DOHH2 (cell line): ENCODE results near the gene FTSJ1.

Experiments used
- H3F3A ChIP-seq: fragments of 200-600 bp; sonication (generic), shearing (Covaris generic); 2 replicates; pipeline ENCODE4 v1.6.0; 2016; ENCODE audit warnings: antibody characterized with exemption, mild to moderate bottlenecking; ENCODE audit not compliant: control insufficient read depth, insufficient read depth
- H3K27ac ChIP-seq: fragments of 200-600 bp; sonication (generic); 2 replicates; pipeline ENCODE4 v1.5.1; 2014; ENCODE audit warnings: low read depth, mild to moderate bottlenecking, low read length, moderate library complexity
- H3K27me3 ChIP-seq: fragments of 200-600 bp; sonication (generic); 2 replicates; pipeline ENCODE4 v1.6.1; 2014; ENCODE audit warnings: mild to moderate bottlenecking, low read length, mixed read lengths; ENCODE audit not compliant: control insufficient read depth
- H3K36me3 ChIP-seq: fragments of 200-600 bp; sonication (generic); 2 replicates; pipeline ENCODE4 v1.6.1; 2014; ENCODE audit warnings: mild to moderate bottlenecking, low read length, moderate library complexity, mixed read lengths; ENCODE audit not compliant: control insufficient read depth
- H3K4me1 ChIP-seq: fragments of 200-600 bp; sonication (generic); 2 replicates; pipeline ENCODE4 v1.6.1; 2014; ENCODE audit warnings: mild to moderate bottlenecking, low read length, mixed read lengths; ENCODE audit not compliant: control insufficient read depth
- H3K4me2 ChIP-seq: fragments of 200-600 bp; sonication (generic); 2 replicates; pipeline ENCODE4 v1.6.0; 2014; ENCODE audit warnings: mild to moderate bottlenecking, low read length, moderate library complexity
- H3K4me3 ChIP-seq: fragments of 200-600 bp; sonication (generic); 2 replicates; pipeline ENCODE4 v1.5.1; 2014; ENCODE audit warnings: mild to moderate bottlenecking, low read length, mixed read lengths
- H3K79me2 ChIP-seq: fragments of 200-600 bp; sonication (generic); 2 replicates; pipeline ENCODE4 v1.6.1; 2014; ENCODE audit warnings: mild to moderate bottlenecking, low read length, mixed read lengths; ENCODE audit not compliant: control insufficient read depth
- H3K9me2 ChIP-seq: fragments of 200-600 bp; sonication (generic); replicated peaks from 2 replicates; pipeline ENCODE4 v1.6.1; 2014; ENCODE audit warnings: mild to moderate bottlenecking, low read length, mixed read lengths; ENCODE audit not compliant: control insufficient read depth
- H3K9me3 ChIP-seq: fragments of 200-600 bp; sonication (generic); 2 replicates; pipeline ENCODE4 v1.6.1; 2014; ENCODE audit warnings: antibody characterized with exemption, low read length, mixed read lengths; ENCODE audit not compliant: control insufficient read depth, insufficient read depth
- H4K20me1 ChIP-seq: fragments of 200-600 bp; sonication (generic); 2 replicates; pipeline ENCODE4 v1.6.0; 2014; ENCODE audit warnings: low read depth, mild to moderate bottlenecking, antibody characterized with exemption, low read length, moderate library complexity; ENCODE audit not compliant: control insufficient read depth, insufficient read depth
- EZH2phosphoT487 ChIP-seq: fragments of 200-600 bp; sonication (generic); IDR thresholded peaks from 2 replicates; pipeline ENCODE4 v1.6.1; 2017; ENCODE audit warnings: borderline replicate concordance, mild to moderate bottlenecking, antibody characterized with exemption, low read length, moderate library complexity, mixed read lengths
- TF ChIP-seq, protein P1 (sequence below): fragments of 200-600 bp; sonication (generic); IDR thresholded peaks from one replicate; pipeline ENCODE4 v1.5.1; 2014; ENCODE audit warnings: antibody characterized with exemption, mild to moderate bottlenecking, low read depth, low read length; ENCODE audit not compliant: poor library complexity, severe bottlenecking

Gene FTSJ1

DNA sequence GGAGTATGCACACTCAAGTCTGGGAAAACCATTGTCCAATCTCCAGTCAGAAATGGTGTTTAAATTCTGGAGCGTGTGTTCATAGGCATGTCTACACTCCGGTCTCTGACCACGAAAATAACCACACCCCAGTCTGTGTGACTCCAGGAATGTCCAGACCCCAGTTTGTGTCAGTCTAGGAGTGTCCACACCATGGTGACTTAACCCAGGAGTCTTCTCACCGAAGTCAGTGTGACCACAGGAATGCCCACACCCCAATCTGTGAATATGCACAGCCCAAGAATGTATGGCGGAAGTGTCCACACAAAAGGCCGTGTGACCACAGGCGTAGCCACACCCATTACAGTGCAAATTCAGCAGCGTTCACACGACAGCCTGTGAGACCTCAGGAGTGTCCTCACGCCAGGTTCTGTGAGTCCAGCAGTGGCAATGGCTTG lies 11.4 kb downstream of the FTSJ1 start:
- H4K20me1 ChIP-seq, result no peaks in the 10 kb centered on the region
- H3K4me3 ChIP-seq, result no peak overlapping the region
- no peak overlapping the region for H3K4me2 ChIP-seq
- H3K4me1 ChIP-seq, result no peaks in the 10 kb centered on the region
- no peak overlapping the region for H3K27ac ChIP-seq
- H3K9me2 ChIP-seq, result no peaks in the 10 kb centered on the region
- no peaks in the 10 kb centered on the region for H3K9me3 ChIP-seq
- peaks cover 16% of the 10 kb centered on the region for H3K36me3 ChIP-seq
- no peaks in the 10 kb centered on the region for H3F3A ChIP-seq
- no peaks in the 10 kb centered on the region for H3K27me3 ChIP-seq
- TF ChIP-seq, protein P1, sequence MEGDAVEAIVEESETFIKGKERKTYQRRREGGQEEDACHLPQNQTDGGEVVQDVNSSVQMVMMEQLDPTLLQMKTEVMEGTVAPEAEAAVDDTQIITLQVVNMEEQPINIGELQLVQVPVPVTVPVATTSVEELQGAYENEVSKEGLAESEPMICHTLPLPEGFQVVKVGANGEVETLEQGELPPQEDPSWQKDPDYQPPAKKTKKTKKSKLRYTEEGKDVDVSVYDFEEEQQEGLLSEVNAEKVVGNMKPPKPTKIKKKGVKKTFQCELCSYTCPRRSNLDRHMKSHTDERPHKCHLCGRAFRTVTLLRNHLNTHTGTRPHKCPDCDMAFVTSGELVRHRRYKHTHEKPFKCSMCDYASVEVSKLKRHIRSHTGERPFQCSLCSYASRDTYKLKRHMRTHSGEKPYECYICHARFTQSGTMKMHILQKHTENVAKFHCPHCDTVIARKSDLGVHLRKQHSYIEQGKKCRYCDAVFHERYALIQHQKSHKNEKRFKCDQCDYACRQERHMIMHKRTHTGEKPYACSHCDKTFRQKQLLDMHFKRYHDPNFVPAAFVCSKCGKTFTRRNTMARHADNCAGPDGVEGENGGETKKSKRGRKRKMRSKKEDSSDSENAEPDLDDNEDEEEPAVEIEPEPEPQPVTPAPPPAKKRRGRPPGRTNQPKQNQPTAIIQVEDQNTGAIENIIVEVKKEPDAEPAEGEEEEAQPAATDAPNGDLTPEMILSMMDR, result no peak
- TF ChIP-seq EZH2phosphoT487, result no peak
- no peaks in the 10 kb centered on the region for H3K79me2 ChIP-seq

DNA sequence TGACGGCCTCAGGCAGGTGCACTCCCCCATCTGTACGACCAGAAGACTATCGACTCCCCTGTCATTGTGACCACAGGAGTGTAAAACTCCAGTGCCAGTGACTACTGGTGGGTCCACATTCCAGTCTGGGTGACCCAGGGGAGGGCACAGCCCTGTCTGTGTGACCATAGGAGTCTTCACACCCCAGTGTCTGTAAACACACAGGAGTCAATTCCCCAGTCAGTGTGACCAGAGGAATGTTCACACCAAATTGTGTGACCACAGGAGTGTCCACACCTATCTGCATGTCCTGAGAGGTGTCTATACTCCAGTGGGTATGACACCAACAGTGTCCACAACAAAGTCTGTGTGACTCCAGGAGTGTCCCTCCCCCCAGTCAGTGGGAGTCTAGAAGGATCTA lies 12.0 kb downstream of the FTSJ1 start:
- no peak overlapping the region for H3K27ac ChIP-seq
- no peak overlapping the region for H3K4me3 ChIP-seq
- H3K9me3 ChIP-seq, result no peaks in the 10 kb centered on the region
- no peaks in the 10 kb centered on the region for H4K20me1 ChIP-seq
- no peaks in the 10 kb centered on the region for H3K4me1 ChIP-seq
- H3K36me3 ChIP-seq, result peaks cover 13% of the 10 kb centered on the region
- no peaks in the 10 kb centered on the region for H3K9me2 ChIP-seq
- no peaks in the 10 kb centered on the region for H3K27me3 ChIP-seq
- no peak overlapping the region for H3K4me2 ChIP-seq
- no peak for TF ChIP-seq EZH2phosphoT487
- TF ChIP-seq, protein P1, result no peak
- H3K79me2 ChIP-seq, result no peaks in the 10 kb centered on the region
- H3F3A ChIP-seq, result no peaks in the 10 kb centered on the region

DNA sequence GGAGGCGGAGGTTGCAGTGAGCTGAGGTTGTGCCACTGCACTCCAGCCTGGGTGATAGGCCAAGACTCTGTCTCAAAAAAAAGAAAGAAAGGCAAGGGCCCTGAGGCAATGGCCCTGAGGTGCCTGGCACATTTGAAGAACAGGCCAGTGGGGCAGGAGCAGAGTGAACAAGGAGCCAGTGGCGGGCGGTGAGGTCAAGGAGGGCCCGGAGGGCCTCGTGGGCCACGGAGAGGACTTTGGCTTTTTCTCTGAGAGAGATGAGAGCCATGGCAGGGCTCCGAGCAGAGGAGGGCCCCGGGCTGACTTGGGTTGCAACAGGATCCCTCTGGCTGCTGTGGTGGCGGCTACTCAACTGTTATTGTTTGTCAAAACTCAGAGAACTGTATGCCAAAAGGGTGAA lies 13.3 kb downstream of the FTSJ1 start:
- Histone ChIP-seq H3F3A (no peaks in the 10 kb centered on the region), H3K4me3 (no peak overlapping the region), H3K27ac (no peak overlapping the region), H3K9me2 (no peaks in the 10 kb centered on the region), H4K20me1 (no peaks in the 10 kb centered on the region), H3K27me3 (no peaks in the 10 kb centered on the region), H3K4me1 (no peaks in the 10 kb centered on the region), H3K36me3 (peaks cover 7% of the 10 kb centered on the region; the same call in 1 of the 2 replicates), H3K9me3 (no peaks in the 10 kb centered on the region), H3K79me2 (no peaks in the 10 kb centered on the region), H3K4me2 (no peak overlapping the region)
- no peak for TF ChIP-seq EZH2phosphoT487
- TF ChIP-seq, protein P1, result no peak

DNA sequence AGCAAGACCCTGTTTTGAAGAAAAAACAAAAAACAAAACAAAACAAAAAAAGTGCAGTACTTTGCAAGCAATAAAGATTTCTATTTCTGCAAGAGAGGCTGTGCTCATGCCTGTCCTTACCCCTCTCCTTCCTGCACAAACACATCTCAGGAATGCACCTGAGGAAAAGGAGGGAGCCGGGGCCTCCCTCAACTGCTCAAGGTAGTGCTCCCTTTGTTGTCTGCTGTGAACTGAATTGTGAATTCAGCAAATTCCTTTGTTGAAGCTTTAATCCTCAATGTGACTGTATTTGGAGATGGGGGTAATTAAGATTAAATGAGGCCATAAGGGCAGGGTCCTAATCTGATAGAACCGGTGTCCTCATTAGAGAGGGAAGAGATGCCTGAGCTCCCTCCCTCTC lies 13.9 kb downstream of the FTSJ1 start:
- peaks cover 7% of the 10 kb centered on the region; the same call in 1 of the 2 replicates for H3K36me3 ChIP-seq
- H3K27me3 ChIP-seq, result no peaks in the 10 kb centered on the region
- TF ChIP-seq EZH2phosphoT487, result no peak
- TF ChIP-seq, protein P1, result no peak
- no peaks in the 10 kb centered on the region for H3K9me2 ChIP-seq
- H3K9me3 ChIP-seq, result no peaks in the 10 kb centered on the region
- no peaks in the 10 kb centered on the region for H3K79me2 ChIP-seq
- H3K4me3 ChIP-seq, result no peak overlapping the region
- H4K20me1 ChIP-seq, result no peaks in the 10 kb centered on the region
- H3K4me2 ChIP-seq, result no peak overlapping the region
- H3K4me1 ChIP-seq, result no peaks in the 10 kb centered on the region
- no peaks in the 10 kb centered on the region for H3F3A ChIP-seq
- no peak overlapping the region for H3K27ac ChIP-seq
